HUES64 (cell line): ENCODE data around the gene AK8.

Source experiments
- H3K27ac ChIP-seq: 2 replicates; pipeline ENCODE4 v1.7.0; 2013; ENCODE audit warnings: low read depth, low read length, inconsistent platforms
- H3K27me3 ChIP-seq: 2 replicates; pipeline ENCODE4 v1.6.1; 2013; ENCODE audit warnings: mild to moderate bottlenecking, low read length; ENCODE audit not compliant: insufficient read depth
- H3K36me3 ChIP-seq: 2 replicates; pipeline ENCODE4 v1.6.1; 2013; ENCODE audit warnings: mild to moderate bottlenecking, low read length; ENCODE audit not compliant: insufficient read depth
- H3K4me1 ChIP-seq: 2 replicates; pipeline ENCODE4 v1.6.1; 2013; ENCODE audit warnings: mild to moderate bottlenecking, low read length, moderate library complexity; ENCODE audit not compliant: insufficient read depth
- H3K4me3 ChIP-seq: 2 replicates; pipeline ENCODE4 v1.5.1; 2013; ENCODE audit warnings: mild to moderate bottlenecking, low read length, moderate library complexity
- H3K9ac ChIP-seq: 2 replicates; pipeline ENCODE4 v1.6.1; 2013; ENCODE audit warnings: mild to moderate bottlenecking, low read depth, low read length
- H3K9me3 ChIP-seq: 2 replicates; pipeline ENCODE4 v1.6.1; 2013; ENCODE audit warnings: low read depth, low read length; ENCODE audit not compliant: insufficient read depth
- WGBS: fragments of 150-250, 120-280 bp; methylation state at CpG from one replicate; pipeline ENCODE4 v1.1.7; 2013; ENCODE audit warnings: missing lambda C conversion rate; 5-methylcytosine and 5-hydroxymethylcytosine counted together

AK8 gene

GRCh38 chr9:132886334-132886725 is 8.2 kb upstream of the AK8 start:
- no peaks in the 10 kb centered on the region for H3K4me1 ChIP-seq
- WGBS, result 87% methylated on average over 6 of the region's 6 CpGs
- H3K27ac ChIP-seq, result no peak overlapping the region
- no peaks in the 10 kb centered on the region for H3K27me3 ChIP-seq
- no peak overlapping the region for H3K9ac ChIP-seq
- no peak overlapping the region for H3K4me3 ChIP-seq
- no peaks in the 10 kb centered on the region for H3K9me3 ChIP-seq
- H3K36me3 ChIP-seq, result no peaks in the 10 kb centered on the region

- no peak overlapping the region for H3K4me3 ChIP-seq
- H3K36me3 ChIP-seq, result no peaks in the 10 kb centered on the region
- no peaks in the 10 kb centered on the region for H3K9me3 ChIP-seq
- no peaks in the 10 kb centered on the region for H3K4me1 ChIP-seq
- no peak overlapping the region for H3K9ac ChIP-seq
- no peaks in the 10 kb centered on the region for H3K27me3 ChIP-seq
- H3K27ac ChIP-seq, result no peak overlapping the region
- WGBS, result 86% methylated on average over 9 of the region's 9 CpGs
Observed at GRCh38 chr9:132885720-132886333, 7.7 kb upstream of the AK8 start.

- Histone ChIP-seq H3K4me3 (no peak overlapping the region), H3K9me3 (no peaks in the 10 kb centered on the region), H3K36me3 (no peaks in the 10 kb centered on the region), H3K9ac (no peak overlapping the region), H3K27ac (no peak overlapping the region), H3K27me3 (peaks cover 5% of the 10 kb centered on the region; the same call in 1 of the 2 replicates), H3K4me1 (no peaks in the 10 kb centered on the region)
- 93% methylated on average over 27 of the region's 27 CpGs for WGBS
Observed at GRCh38 chr9:132883349-132884294, 5.5 kb upstream of the AK8 start.

- no peaks in the 10 kb centered on the region for H3K9me3 ChIP-seq
- H3K9ac ChIP-seq, result no peak overlapping the region
- no peaks in the 10 kb centered on the region for H3K36me3 ChIP-seq
- peaks cover 9% of the 10 kb centered on the region for H3K27me3 ChIP-seq
- WGBS, result 83% methylated on average over 6 of the region's 6 CpGs
- no peaks in the 10 kb centered on the region for H3K4me1 ChIP-seq
- H3K4me3 ChIP-seq, result no peak overlapping the region
- H3K27ac ChIP-seq, result no peak overlapping the region
Observed at GRCh38 chr9:132882616-132883015, 4.5 kb upstream of the AK8 start.

GRCh38 chr9:132881826-132882225 is 3.7 kb upstream of the AK8 start:
- peaks cover 17% of the 10 kb centered on the region for H3K27me3 ChIP-seq
- H3K9me3 ChIP-seq, result no peaks in the 10 kb centered on the region
- H3K4me3 ChIP-seq, result no peak overlapping the region
- H3K36me3 ChIP-seq, result no peaks in the 10 kb centered on the region
- no peaks in the 10 kb centered on the region for H3K4me1 ChIP-seq
- H3K27ac ChIP-seq, result no peak overlapping the region
- H3K9ac ChIP-seq, result no peak overlapping the region
- 93% methylated on average over 6 of the region's 6 CpGs for WGBS

GRCh38 chr9:132880324-132880661 is 2.2 kb upstream of the AK8 start:
- H3K4me3 ChIP-seq, result no peak overlapping the region
- H3K27me3 ChIP-seq, result peaks cover 22% of the 10 kb centered on the region
- no peak overlapping the region for H3K27ac ChIP-seq
- H3K4me1 ChIP-seq, result no peaks in the 10 kb centered on the region
- WGBS, result 86% methylated on average over 7 of the region's 7 CpGs
- no peaks in the 10 kb centered on the region for H3K9me3 ChIP-seq
- no peaks in the 10 kb centered on the region for H3K36me3 ChIP-seq
- no peak overlapping the region for H3K9ac ChIP-seq

- no peak overlapping the region for H3K27ac ChIP-seq
- H3K27me3 ChIP-seq, result peaks cover 22% of the 10 kb centered on the region
- H3K9ac ChIP-seq, result no peak overlapping the region
- H3K9me3 ChIP-seq, result no peaks in the 10 kb centered on the region
- WGBS, result 92% methylated on average over 5 of the region's 6 CpGs
- no peaks in the 10 kb centered on the region for H3K4me1 ChIP-seq
- no peak overlapping the region for H3K4me3 ChIP-seq
- no peaks in the 10 kb centered on the region for H3K36me3 ChIP-seq
Observed at GRCh38 chr9:132879457-132880323, 1.6 kb upstream of the AK8 start.

- H3K27me3 ChIP-seq, result peaks cover 22% of the 10 kb centered on the region
- WGBS, result 25% methylated on average over 41 of the region's 42 CpGs
- H3K4me3 ChIP-seq, result peak within 1 kb of the TSS; percentile 92
- no peak within 1 kb of the TSS for H3K27ac ChIP-seq
- H3K4me1 ChIP-seq, result no peaks in the 10 kb centered on the region
- H3K9ac ChIP-seq, result peak within 1 kb of the TSS; percentile 74
- H3K9me3 ChIP-seq, result no peaks in the 10 kb centered on the region
- H3K36me3 ChIP-seq, result no peaks in the 10 kb centered on the region
Observed at GRCh38 chr9:132878695-132879456, 792 bp upstream of the AK8 start, which contains the start of gene SPACA9. Gene SPACA9 (plus strand): TSS chr9:132878898. CDS start chr9:132883948, 5,050 bp downstream.

- Histone ChIP-seq H3K27ac (no peak overlapping the region), H3K9me3 (no peaks in the 10 kb centered on the region), H3K9ac (no peak overlapping the region; the same call in 1 of the 2 replicates), H3K4me1 (no peaks in the 10 kb centered on the region), H3K4me3 (peak overlapping the region; percentile 92), H3K27me3 (peaks cover 22% of the 10 kb centered on the region), H3K36me3 (no peaks in the 10 kb centered on the region)
- WGBS, result 58% methylated on average over 14 of the region's 14 CpGs
Observed at GRCh38 chr9:132877458-132877823, 643 bp downstream of the AK8 start.

- H3K4me3 ChIP-seq, result no peak overlapping the region
Observed at GRCh38 chr9:132876849-132877248, 1.2 kb downstream of the AK8 start.

More at GRCh38 chr9:132876849-132877248, 1.2 kb downstream of the AK8 start:
- Histone ChIP-seq H3K27me3 (peaks cover 22% of the 10 kb centered on the region), H3K4me1 (no peaks in the 10 kb centered on the region), H3K27ac (no peak overlapping the region), H3K9ac (no peak overlapping the region), H3K36me3 (no peaks in the 10 kb centered on the region), H3K9me3 (no peaks in the 10 kb centered on the region)
- 95% methylated on average over 3 of the region's 3 CpGs for whole genome bisulfite sequencing
